Mesenchymal stem cell (in vitro differentiated cells and primary cell): ENCODE results near the gene CYTH3.
"Not testable (repeated sequence)": the region's sequence is repeated elsewhere in the genome, so short reads cannot be mapped to it uniquely, and the experiment has no call there.

ENCODE experiments used
- DNase-seq: peaks from one replicate; pipeline ENCODE4 v3.0.0-alpha.2; 2013
- H2AFZ ChIP-seq: one replicate; pipeline ENCODE4 v1.6.1; 2013; ENCODE audit warnings: low read depth, mild to moderate bottlenecking, control low read depth, inconsistent platforms, low read length, moderate library complexity
- H2AK5ac ChIP-seq: 2 replicates; pipeline ENCODE4 v1.6.1; 2013; ENCODE audit warnings: low read length, moderate library complexity, mild to moderate bottlenecking, inconsistent platforms; ENCODE audit not compliant: severe bottlenecking
- H2BK120ac ChIP-seq: one replicate; pipeline ENCODE4 v1.6.1; 2013; ENCODE audit warnings: low read depth, mild to moderate bottlenecking, inconsistent platforms, low read length, moderate library complexity
- H2BK12ac ChIP-seq, 2 experiments: one replicate each; pipeline ENCODE4 v1.6.1; 2013; ENCODE audit warnings: inconsistent platforms in 2 of 2, low read length in 2 of 2, mild to moderate bottlenecking in 2 of 2, moderate library complexity in 2 of 2, control low read depth in 1 of 2
- H2BK15ac ChIP-seq: one replicate; pipeline ENCODE4 v1.6.1; 2013; ENCODE audit warnings: mild to moderate bottlenecking, low read depth, inconsistent platforms; ENCODE audit not compliant: poor library complexity, severe bottlenecking
- H2BK5ac ChIP-seq: 2 replicates; pipeline ENCODE4 v1.6.1; 2013; ENCODE audit warnings: low read depth, mild to moderate bottlenecking, low read length, control low read depth, inconsistent platforms; ENCODE audit not compliant: poor library complexity, severe bottlenecking
- H3K14ac ChIP-seq, 2 experiments: one replicate each; pipeline ENCODE4 v1.6.1; 2013; ENCODE audit warnings: inconsistent platforms in 2 of 2, low read length in 2 of 2, control low read depth in 1 of 2, mild to moderate bottlenecking in 1 of 2, moderate library complexity in 1 of 2
- H3K18ac ChIP-seq, 2 experiments: one replicate each; pipeline ENCODE4 v1.6.1; 2013; ENCODE audit warnings: inconsistent platforms in 2 of 2, low read length in 2 of 2, control low read depth in 1 of 2, low read depth in 1 of 2, mild to moderate bottlenecking in 1 of 2
- H3K23ac ChIP-seq, 2 experiments: one replicate each; pipeline ENCODE4 v1.6.1; 2013; ENCODE audit warnings: inconsistent platforms in 2 of 2, low read length in 2 of 2, mild to moderate bottlenecking in 2 of 2, moderate library complexity in 2 of 2, control low read depth in 1 of 2
- H3K27ac ChIP-seq: 2 replicates; pipeline ENCODE4 v1.5.1; 2013; ENCODE audit warnings: mild to moderate bottlenecking, moderate library complexity, low read length, control low read depth, inconsistent platforms; ENCODE audit not compliant: poor library complexity, severe bottlenecking
- H3K27me3 ChIP-seq, 2 experiments: 2 replicates each; pipeline versions ENCODE4 v1.6.1 to v1.7.0; 2013; ENCODE audit warnings: low read length in 2 of 2, mild to moderate bottlenecking in 2 of 2, moderate library complexity in 2 of 2, control low read depth in 1 of 2, inconsistent platforms in 1 of 2; ENCODE audit not compliant: control insufficient read depth in 1 of 2, insufficient read depth in 1 of 2
- H3K36me3 ChIP-seq, 2 experiments: 2 replicates each; pipeline versions ENCODE4 v1.6.1 to v1.7.0; 2013; ENCODE audit warnings: low read length in 2 of 2, control low read depth in 1 of 2, inconsistent platforms in 1 of 2, low read depth in 1 of 2, mild to moderate bottlenecking in 1 of 2; ENCODE audit not compliant: insufficient read depth in 2 of 2, control insufficient read depth in 1 of 2
- H3K4ac ChIP-seq, 2 experiments: one replicate each; pipeline ENCODE4 v1.6.1; 2013; ENCODE audit warnings: inconsistent platforms in 2 of 2, low read length in 2 of 2, mild to moderate bottlenecking in 2 of 2, moderate library complexity in 2 of 2, control low read depth in 1 of 2, low read depth in 1 of 2
- H3K4me1 ChIP-seq: 2 replicates; pipeline ENCODE4 v1.6.1; 2013; ENCODE audit warnings: low read depth, low read length, control low read depth; ENCODE audit not compliant: control insufficient read depth, insufficient read depth
- H3K4me2 ChIP-seq: 2 replicates; pipeline ENCODE4 v1.6.1; 2013; ENCODE audit warnings: low read length, mild to moderate bottlenecking, inconsistent platforms; ENCODE audit not compliant: poor library complexity, severe bottlenecking
- H3K4me3 ChIP-seq, 2 experiments: 2 replicates each; pipeline versions ENCODE4 v1.5.1 to v1.7.0; 2013; ENCODE audit warnings: low read length in 2 of 2, mild to moderate bottlenecking in 2 of 2, control low read depth in 1 of 2, low read depth in 1 of 2; ENCODE audit not compliant: insufficient read depth in 1 of 2
- H3K79me1 ChIP-seq: replicated peaks from 2 replicates; pipeline ENCODE4 v1.6.1; 2013; ENCODE audit warnings: mild to moderate bottlenecking, control low read depth, low read length, inconsistent platforms; ENCODE audit not compliant: poor library complexity, severe bottlenecking
- H3K9ac ChIP-seq: 2 replicates; pipeline ENCODE4 v1.7.0; 2013; ENCODE audit warnings: mild to moderate bottlenecking, low read length, moderate library complexity
- H3K9me3 ChIP-seq: 2 replicates; pipeline ENCODE4 v1.7.0; 2013; ENCODE audit warnings: mild to moderate bottlenecking, low read length; ENCODE audit not compliant: control insufficient read depth
- H4K8ac ChIP-seq: one replicate; pipeline ENCODE4 v1.6.1; 2013; ENCODE audit warnings: inconsistent platforms, mild to moderate bottlenecking, low read length, moderate library complexity
- H4K91ac ChIP-seq: one replicate; pipeline ENCODE4 v1.6.1; 2013; ENCODE audit warnings: mild to moderate bottlenecking, low read length, inconsistent platforms
- WGBS: methylation state at CpG from one replicate; pipeline ENCODE4 v1.1.7; 2013; ENCODE audit warnings: mixed read lengths; 5-methylcytosine and 5-hydroxymethylcytosine counted together

Gene CYTH3

DNA sequence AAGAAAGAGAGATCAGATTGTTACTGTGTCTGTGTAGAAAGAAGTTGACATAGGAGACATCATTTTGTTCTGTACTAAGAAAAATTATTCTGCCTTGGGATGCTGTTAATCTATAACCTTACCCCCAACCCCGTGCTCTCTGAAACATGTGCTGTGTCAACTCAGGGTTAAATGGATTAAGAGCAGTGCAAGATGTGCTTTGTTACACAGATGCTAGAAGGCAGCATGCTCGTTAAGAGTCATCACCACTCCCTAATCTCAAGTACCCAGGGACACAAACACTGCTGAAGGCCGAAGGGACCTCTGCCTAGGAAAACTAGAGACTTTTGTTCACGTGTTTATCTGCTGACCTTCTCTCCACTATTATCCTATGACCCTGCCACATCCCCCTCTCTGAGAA is 49.0 kb downstream of the CYTH3 start:
- not testable (repeated sequence) for H3K4ac ChIP-seq, H3K9ac ChIP-seq, H3K27ac ChIP-seq, H3K36me3 ChIP-seq, H2BK5ac ChIP-seq, H3K4me2 ChIP-seq, H3K4me1 ChIP-seq, H3K27me3 ChIP-seq, H3K4me3 ChIP-seq, DNase-seq, H3K23ac ChIP-seq, H4K8ac ChIP-seq, H2BK15ac ChIP-seq, H3K14ac ChIP-seq, H4K91ac ChIP-seq, H3K9me3 ChIP-seq, H2BK120ac ChIP-seq, H3K18ac ChIP-seq, H2BK12ac ChIP-seq, H2AFZ ChIP-seq, H2AK5ac ChIP-seq
- H3K79me1 ChIP-seq, result peaks cover 22% of the 10 kb centered on the region
- 38% methylated on average over 2 of the region's 4 CpGs for WGBS

GRCh38 chr7:6223010-6223409 is 49.4 kb downstream of the CYTH3 start:
- not testable (repeated sequence) for H3K23ac ChIP-seq, H2BK12ac ChIP-seq, H3K27me3 ChIP-seq, H3K4me3 ChIP-seq, H3K9me3 ChIP-seq, H2BK5ac ChIP-seq, H3K18ac ChIP-seq, H3K14ac ChIP-seq, H4K91ac ChIP-seq, H2AK5ac ChIP-seq, H4K8ac ChIP-seq, H2BK120ac ChIP-seq, H3K9ac ChIP-seq, H3K4me1 ChIP-seq, H3K27ac ChIP-seq, H3K4ac ChIP-seq, H3K36me3 ChIP-seq, H3K4me2 ChIP-seq, DNase-seq, H2AFZ ChIP-seq
- over 99% methylated on average over 16 of the region's 25 CpGs for WGBS
- peaks cover 21% of the 10 kb centered on the region for H3K79me1 ChIP-seq
- peak overlapping the region; percentile 69 for H2BK15ac ChIP-seq

GRCh38 chr7:6221340-6222319 is 50.8 kb downstream of the CYTH3 start:
- H3K4ac ChIP-seq, result no peak overlapping the region
- no peak overlapping the region for H3K4me3 ChIP-seq
- no peak overlapping the region for H2BK120ac ChIP-seq
- H3K9me3 ChIP-seq, result no peaks in the 10 kb centered on the region
- no peaks in the 10 kb centered on the region for H3K27me3 ChIP-seq
- no peaks in the 10 kb centered on the region for H3K36me3 ChIP-seq
- H2BK5ac ChIP-seq, result no peak overlapping the region
- no peak overlapping the region for H2AK5ac ChIP-seq
- H4K91ac ChIP-seq, result no peak overlapping the region
- H3K18ac ChIP-seq, result no peak overlapping the region
- H4K8ac ChIP-seq, result no peak overlapping the region
- H3K23ac ChIP-seq, result peak overlapping the region in 1 of 2 experiments; percentile 79
- no peak overlapping the region for H3K4me2 ChIP-seq
- H3K9ac ChIP-seq, result no peak overlapping the region
- DNase-seq, result peak; percentile 30
- WGBS, result 95% methylated on average over 5 of the region's 9 CpGs
- H3K4me1 ChIP-seq, result peaks cover 5% of the 10 kb centered on the region
- H2BK12ac ChIP-seq, result peak overlapping the region in 1 of 2 experiments; percentile 1
- no peak overlapping the region for H3K14ac ChIP-seq
- no peak overlapping the region for H3K27ac ChIP-seq
- H2AFZ ChIP-seq, result no peak overlapping the region
- H3K79me1 ChIP-seq, result peaks cover 20% of the 10 kb centered on the region
- no peak overlapping the region for H2BK15ac ChIP-seq

DNA sequence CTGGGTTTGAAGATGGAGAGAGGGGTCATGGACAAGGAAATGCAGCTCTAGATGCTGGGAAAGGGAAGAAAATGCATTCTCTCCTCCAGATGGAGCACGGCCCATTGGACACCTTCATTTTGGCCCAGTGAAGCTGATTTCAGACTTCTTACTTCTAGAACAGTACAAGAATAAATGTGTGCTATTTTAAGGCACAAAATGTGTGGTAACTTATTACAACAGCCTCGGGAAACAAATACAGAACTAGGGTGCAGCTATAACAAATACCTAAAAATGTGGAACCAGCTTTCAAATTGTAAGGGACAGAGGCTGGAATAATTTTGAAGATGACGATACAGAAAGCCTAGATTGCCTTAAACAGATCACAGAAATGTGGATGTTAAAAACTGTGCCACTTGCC is 54.1 kb downstream of the CYTH3 start:
- no peak overlapping the region for H2BK120ac ChIP-seq
- H3K27me3 ChIP-seq, result no peaks in the 10 kb centered on the region
- no peak overlapping the region for H4K91ac ChIP-seq
- no peak overlapping the region for H4K8ac ChIP-seq
- H3K23ac ChIP-seq, result no peak overlapping the region
- no peaks in the 10 kb centered on the region for H3K36me3 ChIP-seq
- H2AFZ ChIP-seq, result no peak overlapping the region
- no peak overlapping the region for H2BK5ac ChIP-seq
- H3K27ac ChIP-seq, result no peak overlapping the region
- WGBS, result 95% methylated on average over 2 of the region's 3 CpGs
- no peak overlapping the region for H3K18ac ChIP-seq
- no peak overlapping the region for H3K9ac ChIP-seq
- no peak overlapping the region for H3K4me2 ChIP-seq
- no peak overlapping the region for H2AK5ac ChIP-seq
- peaks cover 5% of the 10 kb centered on the region for H3K4me1 ChIP-seq
- H3K14ac ChIP-seq, result no peak overlapping the region
- no peaks in the 10 kb centered on the region for H3K9me3 ChIP-seq
- DNase-seq, result no peak
- no peak overlapping the region for H3K4me3 ChIP-seq
- no peak overlapping the region for H2BK12ac ChIP-seq
- H3K79me1 ChIP-seq, result peaks cover 27% of the 10 kb centered on the region
- no peak overlapping the region for H2BK15ac ChIP-seq
- no peak overlapping the region for H3K4ac ChIP-seq
